ENCODE data around the gene KSR2.

DNA sequence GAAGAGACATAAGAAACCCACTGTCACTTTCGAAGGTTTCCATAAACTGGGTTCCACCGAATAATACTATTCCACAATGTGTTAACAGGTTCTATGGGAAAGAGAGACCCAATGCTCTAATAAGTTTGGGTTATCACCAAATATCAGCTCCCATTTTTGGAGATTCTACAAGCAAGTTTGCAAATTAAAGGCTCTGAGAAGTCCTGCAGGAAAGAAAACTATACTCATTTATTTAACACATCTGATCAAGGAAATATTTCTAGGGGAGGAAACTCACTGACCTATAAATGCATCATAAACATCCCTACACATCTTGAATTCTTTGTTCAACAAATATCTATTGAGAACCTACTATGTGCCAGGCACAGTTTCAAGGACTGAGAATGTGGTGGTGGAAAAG lies 161.4 kb downstream of the KSR2 start:
- TF ChIP-seq ZNF274 (IDR thresholded peaks at IDR 0.05; ENCODE audit: low read depth, low read length) (no peak), SUZ12 (IDR thresholded peaks at IDR 0.05; ENCODE audit: extremely low read depth, insufficient read depth, insufficient read length) (no peak), YY1 (IDR thresholded peaks at IDR 0.05; ENCODE audit: insufficient read depth, insufficient read length) (no peak)
